ENCODE results near the gene NHP2. TPM values are rescaled to one million over a fixed set of nuclear protein-coding genes. Genes with fewer than 3 reads are reported as not detected.

NHP2 gene
- total and polyA plus RNA-seq, 2 experiments from 2014 or later, result 148 to 178 TPM

- H3K9me2 ChIP-seq (replicated peaks; ENCODE audit: insufficient read depth), result no peaks in the 10 kb centered on the region
- peak overlapping the region; percentile 47 for H2AFZ ChIP-seq
- no peak overlapping the region for H3K27ac ChIP-seq
- H3K27me3 ChIP-seq, result no peaks in the 10 kb centered on the region
- H3K36me3 ChIP-seq (replicated peaks; ENCODE audit: insufficient read depth, low read depth), result no peaks in the 10 kb centered on the region
- H3K4me2 ChIP-seq, result peak overlapping the region; percentile 81
- DNase-seq (ENCODE audit: low spot score), result peak; percentile 89
- H3K4me3 ChIP-seq, result no peak overlapping the region
- no peaks in the 10 kb centered on the region for H3K4me1 ChIP-seq (ENCODE audit: insufficient read depth)
- 13% methylated on average over 32 of the region's 33 CpGs for WGBS (ENCODE audit: low lambda C conversion rate, missing lambda C conversion rate)
- no peaks in the 10 kb centered on the region for H3K79me2 ChIP-seq
- TF ChIP-seq EZH2 (IDR thresholded peaks at IDR 0.05; ENCODE audit: borderline replicate concordance) (no peak), EZH2phosphoT487 (IDR thresholded peaks at IDR 0.05; ENCODE audit: low read depth, severe bottlenecking, unreplicated experiment) (no peak)
- TF ChIP-seq, protein P1, sequence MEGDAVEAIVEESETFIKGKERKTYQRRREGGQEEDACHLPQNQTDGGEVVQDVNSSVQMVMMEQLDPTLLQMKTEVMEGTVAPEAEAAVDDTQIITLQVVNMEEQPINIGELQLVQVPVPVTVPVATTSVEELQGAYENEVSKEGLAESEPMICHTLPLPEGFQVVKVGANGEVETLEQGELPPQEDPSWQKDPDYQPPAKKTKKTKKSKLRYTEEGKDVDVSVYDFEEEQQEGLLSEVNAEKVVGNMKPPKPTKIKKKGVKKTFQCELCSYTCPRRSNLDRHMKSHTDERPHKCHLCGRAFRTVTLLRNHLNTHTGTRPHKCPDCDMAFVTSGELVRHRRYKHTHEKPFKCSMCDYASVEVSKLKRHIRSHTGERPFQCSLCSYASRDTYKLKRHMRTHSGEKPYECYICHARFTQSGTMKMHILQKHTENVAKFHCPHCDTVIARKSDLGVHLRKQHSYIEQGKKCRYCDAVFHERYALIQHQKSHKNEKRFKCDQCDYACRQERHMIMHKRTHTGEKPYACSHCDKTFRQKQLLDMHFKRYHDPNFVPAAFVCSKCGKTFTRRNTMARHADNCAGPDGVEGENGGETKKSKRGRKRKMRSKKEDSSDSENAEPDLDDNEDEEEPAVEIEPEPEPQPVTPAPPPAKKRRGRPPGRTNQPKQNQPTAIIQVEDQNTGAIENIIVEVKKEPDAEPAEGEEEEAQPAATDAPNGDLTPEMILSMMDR (IDR thresholded peaks at IDR 0.05; ENCODE audit: poor library complexity), result peak; percentile 99
- H4K20me1 ChIP-seq (ENCODE audit: insufficient read depth, poor library complexity, severe bottlenecking), result no peaks in the 10 kb centered on the region
- no peaks in the 10 kb centered on the region for H3K9me3 ChIP-seq (ENCODE audit: low read depth)
Observed at GRCh38 chr5:178163772-178164735, 10.4 kb upstream of the NHP2 start.

GRCh38 chr5:178162481-178162880, 8.8 kb upstream of the NHP2 start:
- Histone ChIP-seq H3K27ac (no peak overlapping the region), H3K4me1 (ENCODE audit: insufficient read depth) (no peaks in the 10 kb centered on the region), H2AFZ (no peak overlapping the region), H3K79me2 (no peaks in the 10 kb centered on the region), H3K4me3 (no peak overlapping the region), H4K20me1 (ENCODE audit: insufficient read depth, poor library complexity, severe bottlenecking) (no peaks in the 10 kb centered on the region), H3K27me3 (no peaks in the 10 kb centered on the region), H3K4me2 (no peak overlapping the region), H3K9me3 (ENCODE audit: low read depth) (no peaks in the 10 kb centered on the region), H3K36me3 (replicated peaks; ENCODE audit: insufficient read depth, low read depth) (no peaks in the 10 kb centered on the region), H3K9me2 (replicated peaks; ENCODE audit: insufficient read depth) (no peaks in the 10 kb centered on the region)
- WGBS (ENCODE audit: low lambda C conversion rate, missing lambda C conversion rate), result 77% methylated on average over 9 of the region's 9 CpGs
- DNase-seq (ENCODE audit: low spot score), result no peak
- TF ChIP-seq EZH2phosphoT487 (IDR thresholded peaks at IDR 0.05; ENCODE audit: low read depth, severe bottlenecking, unreplicated experiment) (no peak), EZH2 (IDR thresholded peaks at IDR 0.05; ENCODE audit: borderline replicate concordance) (no peak)
- TF ChIP-seq, protein P1 (IDR thresholded peaks at IDR 0.05; ENCODE audit: poor library complexity), result no peak

GRCh38 chr5:178160176-178160575, 6.5 kb upstream of the NHP2 start:
- H3K9me3 ChIP-seq (ENCODE audit: low read depth), result no peaks in the 10 kb centered on the region
- no peak overlapping the region for H3K27ac ChIP-seq
- no peaks in the 10 kb centered on the region for H4K20me1 ChIP-seq (ENCODE audit: insufficient read depth, poor library complexity, severe bottlenecking)
- H3K79me2 ChIP-seq, result no peaks in the 10 kb centered on the region
- TF ChIP-seq, protein P1 (IDR thresholded peaks at IDR 0.05; ENCODE audit: poor library complexity), result no peak
- TF ChIP-seq EZH2 (IDR thresholded peaks at IDR 0.05; ENCODE audit: borderline replicate concordance), result no peak
- no peak for TF ChIP-seq EZH2phosphoT487 (IDR thresholded peaks at IDR 0.05; ENCODE audit: low read depth, severe bottlenecking, unreplicated experiment)
- H3K36me3 ChIP-seq (replicated peaks; ENCODE audit: insufficient read depth, low read depth), result no peaks in the 10 kb centered on the region
- no peak overlapping the region for H3K4me3 ChIP-seq
- no peak overlapping the region for H3K4me2 ChIP-seq
- H3K4me1 ChIP-seq (ENCODE audit: insufficient read depth), result no peaks in the 10 kb centered on the region
- H3K27me3 ChIP-seq, result no peaks in the 10 kb centered on the region
- no peak for DNase-seq (ENCODE audit: low spot score)
- no peak overlapping the region for H2AFZ ChIP-seq
- 96% methylated on average over 5 of the region's 5 CpGs for WGBS (ENCODE audit: low lambda C conversion rate, missing lambda C conversion rate)
- no peaks in the 10 kb centered on the region for H3K9me2 ChIP-seq (replicated peaks; ENCODE audit: insufficient read depth)
